ENCODE data around the gene IFT57. TPM values are rescaled to one million over a fixed set of nuclear protein-coding genes. Genes with fewer than 3 reads are reported as not detected.
"Not testable (repeated sequence)": the region's sequence is repeated elsewhere in the genome, so short reads cannot be mapped to it uniquely, and the experiment has no call there.

IFT57 gene, protein sequence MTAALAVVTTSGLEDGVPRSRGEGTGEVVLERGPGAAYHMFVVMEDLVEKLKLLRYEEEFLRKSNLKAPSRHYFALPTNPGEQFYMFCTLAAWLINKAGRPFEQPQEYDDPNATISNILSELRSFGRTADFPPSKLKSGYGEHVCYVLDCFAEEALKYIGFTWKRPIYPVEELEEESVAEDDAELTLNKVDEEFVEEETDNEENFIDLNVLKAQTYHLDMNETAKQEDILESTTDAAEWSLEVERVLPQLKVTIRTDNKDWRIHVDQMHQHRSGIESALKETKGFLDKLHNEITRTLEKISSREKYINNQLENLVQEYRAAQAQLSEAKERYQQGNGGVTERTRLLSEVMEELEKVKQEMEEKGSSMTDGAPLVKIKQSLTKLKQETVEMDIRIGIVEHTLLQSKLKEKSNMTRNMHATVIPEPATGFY
- total RNA-seq = 10 to 100 TPM; 21.0 to 28.0 TPM

DNA sequence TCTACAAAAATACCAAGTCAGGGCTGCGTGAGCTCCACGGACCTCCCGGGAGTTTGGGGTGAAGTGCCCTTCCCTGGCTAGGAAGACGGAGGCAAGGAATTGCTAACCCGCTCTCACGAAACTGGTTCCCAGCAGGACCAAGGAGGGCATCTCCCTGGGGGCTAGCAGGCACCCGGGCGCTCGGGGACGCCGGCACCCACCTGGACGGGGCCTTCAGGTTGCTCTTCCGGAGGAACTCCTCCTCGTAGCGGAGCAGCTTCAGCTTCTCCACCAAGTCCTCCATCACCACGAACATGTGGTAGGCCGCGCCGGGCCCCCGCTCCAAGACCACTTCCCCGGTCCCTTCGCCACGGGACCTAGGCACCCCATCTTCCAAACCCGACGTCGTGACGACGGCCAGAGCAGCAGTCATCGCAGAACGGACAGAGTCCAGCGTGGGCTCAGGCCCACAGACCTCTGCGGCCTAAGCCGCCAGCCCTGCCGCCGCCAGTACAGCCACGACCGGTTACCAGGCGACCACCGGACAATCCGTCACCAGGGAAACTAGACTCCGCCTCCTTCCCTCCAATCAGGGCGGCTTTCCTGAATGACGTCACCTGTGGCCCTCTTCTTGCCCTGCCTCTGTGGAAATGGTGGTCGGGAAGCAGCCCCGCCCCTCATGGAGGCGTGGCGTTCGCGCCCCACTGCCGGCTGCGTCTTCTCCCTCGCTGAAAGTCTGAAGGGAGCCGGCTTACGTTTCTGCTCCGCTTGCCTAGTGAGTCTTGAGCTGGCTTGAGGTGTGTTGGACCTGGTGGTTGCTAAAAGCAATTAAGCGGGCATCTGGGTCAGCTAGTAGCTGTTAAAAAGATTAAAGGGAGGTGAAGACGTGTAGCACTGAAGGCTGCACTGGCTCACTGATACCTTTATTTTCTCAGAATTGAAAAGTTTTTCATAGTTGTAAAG lies at the start of gene IFT57:
Gene IFT57, minus strand, starts transcription at position 514 of the 942 bp plus-strand sequence. Its CDS starts 102 bp downstream, at position 412.
- peak within 1 kb of the TSS; percentile 97 for H3K4me3 Mint-ChIP-seq
- DNase-seq = peak; percentile 96
- peaks cover 46% of the 10 kb centered on the region for H3K4me1 Mint-ChIP-seq
- H3K27ac Mint-ChIP-seq = peak within 1 kb of the TSS; percentile 97
- no peaks in the 10 kb centered on the region for H3K9me3 Mint-ChIP-seq
- CTCF ChIA-PET = interaction anchor here (1.1 to 1.6 kb wide), 4 partner anchors 99 to 295 kb away, joined by 3 to 4 read pairs (median 4); no protein-coding TSS in a partner anchor
- peaks cover 9% of the 10 kb centered on the region for H3K36me3 Mint-ChIP-seq (ENCODE audit: low read depth)
- POLR2A ChIA-PET = interaction anchor here (0.8 to 5.3 kb wide), 30 partner anchors 9 to 698 kb away, joined by 3 to 75 read pairs (median 4); partner anchors contain the start of genes CIP2A, DZIP3 and HHLA2
- H3K27me3 Mint-ChIP-seq = no peaks in the 10 kb centered on the region

DNA sequence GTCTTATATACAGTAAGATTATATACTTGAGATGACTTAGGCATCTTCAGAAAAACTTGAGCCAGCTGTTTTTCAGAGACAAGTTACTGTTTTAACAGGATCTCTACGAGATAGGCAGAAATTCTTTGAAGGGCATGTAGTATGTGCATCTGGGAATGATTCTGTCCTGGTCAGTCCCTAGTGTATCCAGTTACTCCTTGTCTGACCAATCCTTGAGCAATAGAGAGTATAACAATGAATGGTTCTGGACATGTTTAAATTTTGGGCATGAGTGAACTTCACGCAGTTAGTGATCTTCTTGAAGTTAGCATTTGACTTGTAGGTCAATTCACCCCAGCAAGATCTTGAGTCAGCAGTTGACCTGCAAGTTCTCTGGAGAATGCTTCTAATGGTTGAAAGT lies 49.4 kb upstream of the IFT57 start:
- CTCF ChIA-PET = no interaction called here
- POLR2A ChIA-PET = interaction anchor here (0.6 kb wide), 1 partner anchor 29 kb away, joined by 3 read pairs; no protein-coding TSS in a partner anchor
- H3K4me3 Mint-ChIP-seq = no peak overlapping the region
- no peak overlapping the region for H3K27ac Mint-ChIP-seq
- DNase-seq = no peak
- H3K36me3 Mint-ChIP-seq (ENCODE audit: low read depth) = peaks cover 8% of the 10 kb centered on the region
- H3K9me3 Mint-ChIP-seq = peaks cover 13% of the 10 kb centered on the region
- H3K27me3 Mint-ChIP-seq = peaks cover 1% of the 10 kb centered on the region
- no peaks in the 10 kb centered on the region for H3K4me1 Mint-ChIP-seq

DNA sequence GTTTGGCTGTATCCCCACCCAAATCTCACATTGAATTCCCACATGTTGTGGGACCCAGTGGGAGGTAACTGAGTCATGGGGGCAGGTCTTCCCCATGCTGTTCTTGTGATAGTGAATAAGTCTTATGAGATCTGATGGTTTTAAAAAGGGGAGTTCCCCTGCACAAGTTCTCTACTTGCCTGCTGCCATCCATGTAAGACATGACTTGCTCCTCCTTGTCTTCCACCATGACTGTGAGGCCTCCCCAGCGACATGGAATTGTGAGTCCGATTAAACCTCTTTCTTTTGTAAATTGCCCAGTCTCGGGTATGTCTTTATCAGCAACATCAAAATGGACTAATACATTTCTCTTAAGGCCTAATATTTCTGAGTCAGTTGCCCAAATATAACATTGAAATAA lies 46.0 kb upstream of the IFT57 start:
- CTCF ChIA-PET; H3K4me1 Mint-ChIP-seq; H3K27me3 Mint-ChIP-seq; DNase-seq; H3K27ac Mint-ChIP-seq; H3K36me3 Mint-ChIP-seq (ENCODE audit: low read depth); POLR2A ChIA-PET; H3K4me3 Mint-ChIP-seq; H3K9me3 Mint-ChIP-seq: not testable (repeated sequence)

DNA sequence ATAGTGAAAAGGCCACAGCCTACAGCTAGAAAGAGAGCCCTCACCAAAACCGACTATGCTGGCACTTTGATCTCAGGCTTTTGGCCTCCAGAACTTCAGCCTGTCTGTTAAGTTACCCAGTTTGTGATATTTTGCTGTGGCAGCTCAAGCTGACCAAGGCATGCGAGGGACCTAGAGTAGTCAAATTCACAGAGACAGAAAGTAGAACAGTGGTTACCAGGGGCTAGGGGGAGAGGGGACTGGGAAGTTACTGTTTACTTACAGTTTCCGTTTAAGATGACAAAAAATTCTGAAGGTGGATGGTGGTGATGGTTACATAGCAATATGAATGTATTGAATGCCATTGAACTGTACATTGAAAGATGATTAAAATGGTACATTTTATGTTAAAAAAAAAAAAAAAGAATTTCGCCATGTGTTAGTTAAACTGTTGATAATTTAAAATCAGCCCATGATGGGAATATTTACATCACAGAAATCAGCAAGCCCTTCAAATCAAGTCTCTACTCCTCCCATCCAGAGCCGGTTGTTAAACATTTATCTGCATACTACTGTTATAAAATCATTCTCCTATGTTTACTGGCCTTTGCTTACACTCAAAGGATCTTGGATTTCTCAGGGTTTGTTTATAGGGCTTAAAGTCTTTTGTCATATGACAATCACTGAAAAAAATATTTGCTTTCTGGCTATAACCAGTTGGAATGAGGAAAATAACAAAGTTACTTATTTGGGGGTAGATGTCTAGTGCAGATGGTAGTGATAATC lies 42.5 kb upstream of the IFT57 start:
- H3K4me3 Mint-ChIP-seq; H3K36me3 Mint-ChIP-seq (ENCODE audit: low read depth); H3K27me3 Mint-ChIP-seq; H3K27ac Mint-ChIP-seq; DNase-seq; CTCF ChIA-PET; POLR2A ChIA-PET; H3K9me3 Mint-ChIP-seq; H3K4me1 Mint-ChIP-seq: not testable (repeated sequence)

DNA sequence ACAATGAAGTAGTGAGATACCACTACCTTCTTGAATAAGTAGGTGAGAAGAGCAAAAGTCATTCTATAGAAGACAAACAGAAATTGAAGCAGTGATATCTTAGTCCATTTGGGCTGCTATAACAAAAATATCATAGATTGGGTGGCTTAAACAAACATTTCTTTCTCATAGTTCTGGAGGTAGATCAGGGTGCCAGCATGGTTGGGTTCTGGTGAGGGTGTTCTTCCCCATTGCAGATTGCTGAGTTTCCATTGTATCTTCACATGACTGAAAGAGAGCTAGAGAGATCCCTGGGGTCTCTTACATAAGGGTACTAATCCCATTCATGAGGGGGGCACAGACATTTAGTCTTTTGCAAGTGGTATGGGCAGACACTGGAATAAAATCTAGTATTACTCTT lies 32.9 kb upstream of the IFT57 start:
- POLR2A ChIA-PET = no interaction called here
- Mint-ChIP-seq H3K36me3 (ENCODE audit: low read depth) (peaks cover 4% of the 10 kb centered on the region), H3K27ac (no peak overlapping the region), H3K9me3 (peaks cover 4% of the 10 kb centered on the region), H3K27me3 (no peaks in the 10 kb centered on the region), H3K4me1 (no peaks in the 10 kb centered on the region), H3K4me3 (no peak overlapping the region)
- DNase-seq = no peak
- CTCF ChIA-PET = interaction anchor here (0.6 kb wide), 1 partner anchor 23 kb away, joined by 4 read pairs; no protein-coding TSS in a partner anchor

DNA sequence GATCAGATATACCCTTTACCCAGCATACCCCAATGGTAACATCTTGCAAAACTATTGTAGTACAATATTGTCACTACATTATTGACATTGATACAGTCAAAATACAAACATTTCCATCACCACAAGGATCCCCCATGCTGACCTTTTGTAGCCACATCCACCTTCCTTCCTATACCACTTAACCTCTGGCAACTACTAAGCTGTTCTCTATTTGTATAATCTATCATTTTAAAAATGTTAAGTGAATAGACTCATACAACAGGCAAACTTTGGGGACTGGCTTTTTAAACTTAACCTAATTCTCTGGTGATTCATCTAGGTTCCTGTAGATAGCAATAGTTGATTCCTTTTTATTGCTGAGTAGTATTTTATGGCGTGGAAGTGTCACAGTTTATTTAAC lies 29.6 kb upstream of the IFT57 start:
- no peaks in the 10 kb centered on the region for H3K27me3 Mint-ChIP-seq
- H3K9me3 Mint-ChIP-seq = peaks cover 4% of the 10 kb centered on the region
- no peak for DNase-seq
- peaks cover 3% of the 10 kb centered on the region for H3K4me1 Mint-ChIP-seq
- no peak overlapping the region for H3K27ac Mint-ChIP-seq
- POLR2A ChIA-PET = interaction anchor here (1.3 kb wide), 1 partner anchor 118 kb away, joined by 3 read pairs; no protein-coding TSS in a partner anchor
- H3K36me3 Mint-ChIP-seq (ENCODE audit: low read depth) = peaks cover 4% of the 10 kb centered on the region
- no peak overlapping the region for H3K4me3 Mint-ChIP-seq
- CTCF ChIA-PET = no interaction called here

DNA sequence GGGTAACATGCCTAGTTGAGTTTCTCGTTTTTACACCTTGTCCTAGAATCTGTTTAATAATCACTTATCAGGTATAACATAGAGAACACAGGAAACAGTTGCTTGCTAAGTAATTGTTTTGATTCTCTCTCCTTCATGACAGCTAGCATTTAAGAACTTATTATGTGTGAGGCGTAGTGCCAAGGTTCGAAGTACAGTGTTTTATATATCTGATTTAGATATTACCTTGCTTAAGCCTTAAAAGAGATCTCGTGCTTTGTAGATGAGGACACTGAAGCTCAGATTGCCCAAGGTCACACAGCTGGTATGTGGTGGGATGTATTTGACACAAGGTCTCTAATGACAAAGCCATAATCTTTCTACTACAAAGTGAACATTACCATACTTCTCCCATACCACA lies 29.0 kb upstream of the IFT57 start:
- Mint-ChIP-seq H3K9me3 (peaks cover 4% of the 10 kb centered on the region), H3K27me3 (no peaks in the 10 kb centered on the region), H3K36me3 (ENCODE audit: low read depth) (peaks cover 4% of the 10 kb centered on the region), H3K4me3 (no peak overlapping the region), H3K4me1 (peaks cover 5% of the 10 kb centered on the region), H3K27ac (no peak overlapping the region)
- POLR2A ChIA-PET = interaction anchor here (1.3 kb wide), 1 partner anchor 117 kb away, joined by 3 read pairs; no protein-coding TSS in a partner anchor
- CTCF ChIA-PET = no interaction called here
- DNase-seq = no peak

DNA sequence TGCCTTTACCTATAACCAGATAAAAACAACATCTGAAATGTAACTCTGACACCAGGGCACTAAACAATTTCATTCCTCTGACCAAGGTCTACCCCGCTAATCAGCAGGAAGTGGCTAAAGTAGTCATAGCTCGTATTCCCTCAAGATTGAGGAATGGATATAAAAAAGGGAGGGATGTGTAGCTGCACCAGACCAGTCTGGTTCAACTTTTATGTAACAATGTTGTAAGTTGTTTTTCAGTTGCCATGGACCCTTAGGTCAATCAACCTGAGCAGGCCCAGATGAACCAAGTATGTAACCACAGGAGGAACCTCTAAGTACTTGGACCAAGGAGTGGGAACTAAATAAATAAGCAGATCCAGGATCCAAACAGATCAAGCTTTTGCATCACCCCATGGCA lies 28.4 kb upstream of the IFT57 start:
- Mint-ChIP-seq H3K9me3 (peaks cover 4% of the 10 kb centered on the region), H3K27me3 (no peaks in the 10 kb centered on the region), H3K4me1 (peaks cover 5% of the 10 kb centered on the region), H3K4me3 (no peak overlapping the region), H3K27ac (no peak overlapping the region), H3K36me3 (ENCODE audit: low read depth) (peaks cover 4% of the 10 kb centered on the region)
- POLR2A ChIA-PET = no interaction called here
- CTCF ChIA-PET = no interaction called here
- DNase-seq = no peak

DNA sequence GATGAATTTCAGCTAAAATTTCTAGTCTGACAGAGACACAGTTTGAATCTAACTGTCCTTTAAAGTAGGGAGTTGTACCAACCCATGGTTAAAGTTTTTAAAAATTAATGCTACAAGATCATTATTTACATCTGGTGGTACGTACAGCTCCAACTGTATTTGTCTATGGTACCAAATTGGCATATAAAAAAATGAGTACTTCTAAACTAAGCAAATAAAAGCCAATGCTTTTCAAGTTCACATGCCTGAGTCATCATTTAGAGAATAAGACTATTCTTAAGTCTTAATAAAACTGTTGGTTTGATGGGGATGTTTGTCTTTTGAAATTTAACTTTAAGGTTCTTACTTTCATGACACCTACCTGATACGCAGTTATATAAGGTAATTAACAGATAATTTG lies 21.0 kb upstream of the IFT57 start:
- Mint-ChIP-seq H3K4me1 (peaks cover 5% of the 10 kb centered on the region), H3K36me3 (ENCODE audit: low read depth) (peaks cover 5% of the 10 kb centered on the region), H3K27me3 (no peaks in the 10 kb centered on the region), H3K27ac (no peak overlapping the region), H3K9me3 (peaks cover 14% of the 10 kb centered on the region), H3K4me3 (no peak overlapping the region)
- CTCF ChIA-PET = no interaction called here
- POLR2A ChIA-PET = no interaction called here
- DNase-seq = no peak

DNA sequence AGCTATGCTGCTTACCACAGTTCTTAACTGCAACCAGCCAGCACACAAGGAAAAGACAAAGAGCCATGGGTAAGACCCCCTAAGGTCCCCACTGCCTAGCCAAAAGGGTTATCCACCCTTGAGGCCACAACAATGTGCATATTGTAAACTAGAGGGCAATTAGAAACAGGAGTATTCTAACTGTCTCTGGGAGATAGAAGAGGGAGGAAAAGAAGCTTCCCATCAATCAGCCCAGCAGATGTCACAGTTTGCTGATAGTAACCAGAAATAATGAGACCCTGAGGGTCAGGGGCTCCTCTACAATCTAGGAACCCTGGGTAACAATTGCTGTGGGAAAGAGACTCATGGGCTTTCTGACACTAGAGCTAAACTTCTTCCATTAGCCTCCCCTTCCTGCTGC lies 20.6 kb upstream of the IFT57 start:
- no peaks in the 10 kb centered on the region for H3K27me3 Mint-ChIP-seq
- H3K36me3 Mint-ChIP-seq (ENCODE audit: low read depth) = peaks cover 5% of the 10 kb centered on the region
- DNase-seq = no peak
- H3K9me3 Mint-ChIP-seq = peaks cover 14% of the 10 kb centered on the region
- H3K4me3 Mint-ChIP-seq = no peak overlapping the region
- ChIA-PET POLR2A (no interaction called here), CTCF (no interaction called here)
- no peak overlapping the region for H3K27ac Mint-ChIP-seq
- H3K4me1 Mint-ChIP-seq = peaks cover 5% of the 10 kb centered on the region

DNA sequence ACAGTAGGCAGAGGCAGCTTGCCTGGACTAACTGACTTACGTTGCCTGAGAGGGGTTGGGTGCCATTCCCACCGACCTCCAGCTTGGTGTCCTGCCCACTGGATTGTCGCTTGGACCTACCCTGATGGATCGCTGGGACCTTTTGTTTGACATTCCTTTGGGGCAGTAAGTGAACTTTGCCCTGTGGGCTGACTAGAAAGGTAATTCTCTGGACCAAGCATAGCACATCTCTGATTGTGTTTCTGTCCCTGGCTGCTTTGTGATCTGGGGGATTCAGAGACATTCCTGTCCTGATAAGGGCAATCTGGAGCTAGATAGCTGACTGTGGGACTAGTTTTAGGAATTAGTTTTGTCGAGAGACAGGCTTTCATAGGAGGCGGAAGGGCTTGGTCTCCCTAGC lies 19.5 kb upstream of the IFT57 start:
- Mint-ChIP-seq H3K9me3 (peaks cover 14% of the 10 kb centered on the region), H3K4me3 (no peak overlapping the region), H3K27me3 (no peaks in the 10 kb centered on the region), H3K27ac (no peak overlapping the region), H3K36me3 (ENCODE audit: low read depth) (peaks cover 5% of the 10 kb centered on the region), H3K4me1 (peaks cover 3% of the 10 kb centered on the region)
- CTCF ChIA-PET = interaction anchor here (0.8 kb wide), 1 partner anchor 314 kb away, joined by 3 read pairs; no protein-coding TSS in a partner anchor
- DNase-seq = no peak
- POLR2A ChIA-PET = no interaction called here

DNA sequence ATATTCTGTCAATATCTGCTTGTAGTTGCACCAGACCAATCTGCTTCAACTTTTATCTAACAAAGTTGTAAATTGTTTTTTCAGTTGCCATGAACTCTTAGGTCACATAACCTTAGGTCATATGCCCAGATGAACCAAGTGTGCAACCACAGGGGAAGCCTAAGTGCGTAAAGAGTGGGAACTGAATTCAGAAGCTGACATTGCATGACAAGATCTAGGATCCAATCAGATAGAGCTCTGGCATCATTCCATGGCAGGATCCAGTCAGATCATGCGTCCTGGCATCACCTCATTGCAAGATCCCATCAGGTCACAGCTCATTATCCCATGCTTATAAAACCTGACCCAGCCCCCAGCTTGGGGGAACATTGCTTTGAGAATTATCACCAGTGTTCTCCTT lies 18.9 kb upstream of the IFT57 start:
- no peak for DNase-seq
- ChIA-PET CTCF (interaction anchor here (0.8 kb wide), 1 partner anchor 313 kb away, joined by 3 read pairs; no protein-coding TSS in a partner anchor), POLR2A (no interaction called here)
- Mint-ChIP-seq H3K36me3 (ENCODE audit: low read depth) (peaks cover 5% of the 10 kb centered on the region), H3K4me1 (no peaks in the 10 kb centered on the region), H3K27ac (no peak overlapping the region), H3K9me3 (peaks cover 14% of the 10 kb centered on the region), H3K27me3 (no peaks in the 10 kb centered on the region), H3K4me3 (no peak overlapping the region)
